Parietal lobe (tissue), 1 donor: ENCODE data around the gene OR5A2. TPM values are rescaled to one million over a fixed set of nuclear protein-coding genes. Genes with fewer than 3 reads are reported as not detected.

Experiments
- total RNA-seq: library from RNA; depleted of rRNA; stranded (reverse); fragments of >200 nt; gene quantifications from one replicate; pipeline ENCODE4 v1.2.3, GENCODE V29; 2014

Gene OR5A2, protein sequence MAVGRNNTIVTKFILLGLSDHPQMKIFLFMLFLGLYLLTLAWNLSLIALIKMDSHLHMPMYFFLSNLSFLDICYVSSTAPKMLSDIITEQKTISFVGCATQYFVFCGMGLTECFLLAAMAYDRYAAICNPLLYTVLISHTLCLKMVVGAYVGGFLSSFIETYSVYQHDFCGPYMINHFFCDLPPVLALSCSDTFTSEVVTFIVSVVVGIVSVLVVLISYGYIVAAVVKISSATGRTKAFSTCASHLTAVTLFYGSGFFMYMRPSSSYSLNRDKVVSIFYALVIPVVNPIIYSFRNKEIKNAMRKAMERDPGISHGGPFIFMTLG
- total RNA-seq, result not detected

DNA sequence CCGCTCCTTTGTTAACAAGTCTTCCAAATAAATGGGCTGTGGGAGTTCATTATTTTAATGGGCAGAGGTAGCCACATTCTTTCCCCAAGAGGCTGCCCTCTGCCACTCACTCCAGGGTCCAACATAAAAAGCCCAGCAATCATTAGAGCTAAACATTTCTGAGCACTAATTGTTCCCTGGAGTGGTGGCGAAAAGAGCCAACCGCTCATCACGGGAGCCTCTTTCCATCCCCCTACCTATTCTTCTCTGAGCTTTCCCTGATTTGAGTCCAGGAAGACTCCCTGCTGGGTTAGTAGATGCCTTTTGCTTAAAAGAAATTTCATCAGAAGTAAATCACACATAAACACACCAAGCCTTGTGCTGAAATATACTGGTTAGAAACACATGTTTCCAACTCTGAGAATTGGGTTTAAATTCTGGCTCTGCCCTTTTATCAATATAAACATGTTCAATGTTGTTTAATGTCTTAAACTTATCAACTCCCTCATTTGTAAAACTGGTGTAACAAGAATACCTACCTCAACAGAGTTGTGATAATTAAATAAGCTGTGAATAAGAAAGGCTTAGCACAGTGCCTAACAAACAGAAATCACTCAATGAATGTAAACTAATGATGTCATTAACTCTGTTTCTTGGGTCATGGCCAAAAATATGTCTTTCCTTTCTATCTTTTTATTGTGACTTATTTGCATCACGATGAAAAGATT, at the start of gene OR5A2:
OR5A2 (minus strand) TSS at position 53 of the 707 bp plus-strand sequence. CDS start 3,460 bp downstream, outside the sequence.

DNA sequence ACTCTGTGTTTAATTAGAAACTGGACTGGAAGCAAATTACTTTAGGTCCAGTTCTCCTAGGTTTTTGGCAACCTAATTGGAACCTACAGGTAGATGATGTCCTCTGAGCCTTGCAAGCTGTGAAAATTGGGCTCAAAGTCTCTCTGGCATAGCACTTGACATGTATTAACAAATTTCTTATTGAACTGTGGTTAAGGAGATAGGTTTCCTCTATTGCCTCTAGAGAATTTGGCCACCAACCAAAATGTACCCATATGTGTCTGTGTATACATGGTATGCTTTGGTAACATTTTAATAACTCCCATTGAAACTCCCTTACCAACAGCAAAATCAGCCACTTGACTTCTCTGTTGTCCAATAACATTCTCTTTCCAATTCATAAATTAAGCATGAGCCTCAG, 46.8 kb upstream of the OR5A2 start, which contains the start of gene OR4D10:
OR4D10 (plus strand) TSS at position 301 of the 400 bp plus-strand sequence. CDS start 4,115 bp downstream, outside the sequence.

DNA sequence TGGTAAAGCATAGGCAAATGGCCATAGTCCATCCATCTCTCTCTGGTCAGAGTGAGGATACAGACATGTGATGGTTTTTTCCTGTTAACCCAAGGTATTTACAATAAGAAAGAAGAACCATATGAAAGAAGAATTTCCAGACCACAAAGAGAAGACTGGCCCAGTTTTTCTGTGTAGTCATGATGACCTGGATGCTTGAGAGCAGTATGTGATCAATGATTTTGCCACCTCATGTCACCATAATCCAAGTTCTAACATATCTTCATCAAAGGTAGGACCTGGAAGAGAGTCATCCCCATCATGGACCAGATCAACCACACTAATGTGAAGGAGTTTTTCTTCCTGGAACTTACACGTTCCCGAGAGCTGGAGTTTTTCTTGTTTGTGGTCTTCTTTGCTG, 30.4 kb upstream of the OR5A2 start, which contains the start of gene OR4D6:
OR4D6 (plus strand) TSS at position 301 of the 400 bp plus-strand sequence; CDS start at position 301, 0 bp downstream.

DNA sequence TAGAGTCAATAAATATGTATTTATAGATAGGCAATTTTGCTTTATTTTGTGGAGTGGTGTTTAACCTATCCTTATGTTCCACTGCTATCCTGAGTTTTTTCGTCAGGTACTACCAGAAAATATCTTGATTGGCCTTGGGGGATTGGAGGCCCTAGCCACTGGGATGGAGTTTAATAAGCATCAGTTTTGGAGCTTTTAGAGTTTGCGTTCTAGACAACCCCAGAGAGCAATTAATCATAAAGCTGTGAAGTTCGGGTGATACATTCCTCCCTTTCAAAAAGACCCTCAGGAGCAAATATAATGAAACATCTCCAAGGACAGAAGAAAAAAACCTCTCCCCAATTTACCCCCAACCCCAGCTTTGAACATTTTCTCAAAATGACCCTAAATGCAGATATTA, 10.0 kb upstream of the OR5A2 start, which contains the start of gene OR5A1:
OR5A1 (plus strand) TSS at position 301 of the 400 bp plus-strand sequence. CDS start 6,700 bp downstream, outside the sequence.

Other genes with a start within 250 kb of the OR5A2 start
- 1.6 TPM for gene MPEG1, start 213.5 kb downstream of the OR5A2 start, total RNA-seq
- not detected for gene OR5AN1, start 67.5 kb downstream of the OR5A2 start, total RNA-seq
- not detected for gene OR5A1, start 10.1 kb upstream of the OR5A2 start, total RNA-seq
- not detected for gene OR4D6, start 30.5 kb upstream of the OR5A2 start, total RNA-seq
- not detected for gene OR4D10, start 46.9 kb upstream of the OR5A2 start, total RNA-seq
- not detected for gene OR4D11, start 77.2 kb upstream of the OR5A2 start, total RNA-seq
- not detected for gene OR4D9, start 85.1 kb upstream of the OR5A2 start, total RNA-seq
- 43.2 TPM for gene OSBP, start 189.4 kb upstream of the OR5A2 start, total RNA-seq
- 10.6 TPM for gene PATL1, start 242.6 kb upstream of the OR5A2 start, total RNA-seq